ENCODE data around the gene TXLNG.

Gene TXLNG

DNA sequence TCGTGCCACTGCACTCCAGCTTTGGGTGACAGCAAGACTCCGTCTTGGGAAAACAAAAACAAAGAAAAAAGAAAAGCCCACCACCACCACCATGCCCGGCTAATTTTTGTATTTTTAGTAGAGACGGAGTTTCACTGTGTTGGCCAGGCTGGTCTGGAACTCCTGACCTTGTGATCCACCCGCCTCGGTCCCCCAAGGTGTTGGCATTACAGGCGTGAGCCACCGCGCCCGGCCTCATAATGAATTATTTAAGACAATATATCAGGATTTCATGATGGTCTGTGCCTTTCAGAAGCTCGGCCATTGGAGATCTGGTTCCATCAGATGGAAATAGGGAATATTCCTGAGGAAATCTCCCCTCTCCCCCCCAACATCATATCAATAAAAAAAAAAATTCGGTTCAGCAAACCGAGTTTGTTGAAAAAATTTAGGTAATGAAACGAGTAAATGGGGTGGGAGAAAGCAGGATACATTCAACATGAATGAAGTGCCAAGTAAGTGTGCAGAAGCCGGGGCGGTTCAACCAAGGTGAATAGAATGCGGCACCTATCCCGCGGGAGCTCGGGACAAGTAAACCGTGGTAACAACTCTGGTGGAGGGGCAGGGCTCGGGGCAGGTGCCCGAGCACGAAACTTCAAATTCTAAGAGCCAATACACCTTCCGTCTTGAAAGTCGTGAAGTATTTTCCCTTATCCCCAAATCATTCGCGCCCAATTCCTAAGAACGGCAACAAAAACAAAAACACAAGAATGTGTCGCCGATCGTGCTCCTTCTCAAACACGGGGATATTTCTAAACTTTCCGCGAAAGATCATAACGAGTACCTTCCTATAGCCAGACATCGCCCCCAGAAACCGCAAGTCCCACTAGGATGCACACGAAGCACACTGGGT is 773 bp upstream of the TXLNG start:
- no peak for DNase-seq (ENCODE audit: low read depth, low spot score)

DNA sequence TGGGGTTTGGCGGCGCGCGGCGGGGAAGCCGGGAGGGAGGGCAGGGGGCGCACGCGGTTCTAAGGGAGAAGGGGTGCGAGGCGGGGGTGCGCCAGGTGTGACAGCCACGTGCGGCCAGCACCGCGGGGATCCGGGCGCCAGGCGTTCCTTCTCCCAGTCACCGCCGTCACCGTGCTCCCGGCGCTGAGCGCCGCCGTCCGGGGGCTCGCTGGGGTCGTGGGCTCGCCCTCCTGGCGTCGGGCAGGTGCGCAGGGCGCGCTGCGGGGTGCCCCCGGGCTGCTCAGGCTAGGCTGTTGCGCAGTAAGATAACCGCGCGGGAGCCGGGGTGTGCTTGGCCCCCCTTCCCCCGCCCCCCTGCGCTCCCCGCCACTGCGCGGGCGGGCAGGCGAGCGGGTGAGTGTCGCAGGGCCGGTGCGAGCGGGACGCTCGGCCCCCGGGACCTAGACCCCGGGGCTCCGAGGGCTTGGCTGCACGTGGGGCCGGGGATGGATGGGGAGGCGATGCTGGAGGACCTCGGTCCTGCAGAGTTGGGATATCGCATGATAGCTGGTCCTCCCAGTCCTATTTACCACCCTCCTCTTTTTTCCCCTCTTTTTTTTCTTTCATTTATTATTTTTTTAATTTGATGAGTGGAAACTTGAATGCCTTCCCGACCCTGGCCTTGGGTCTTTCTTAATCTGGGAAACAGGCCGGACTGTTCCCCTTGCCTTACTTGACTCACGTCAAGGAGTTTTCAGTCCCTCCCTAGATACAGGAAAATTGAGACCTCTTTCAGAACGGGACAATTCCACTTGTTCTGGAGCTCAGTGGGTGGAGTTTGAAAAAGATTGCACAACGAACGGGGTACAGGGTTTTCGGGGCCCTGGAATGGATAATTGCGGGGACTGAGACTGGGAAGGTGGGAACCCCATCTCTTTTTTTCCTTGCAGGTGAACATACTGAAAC is 797 bp downstream of the TXLNG start:
- DNase-seq (ENCODE audit: low read depth, low spot score) = peak; percentile 22

DNA sequence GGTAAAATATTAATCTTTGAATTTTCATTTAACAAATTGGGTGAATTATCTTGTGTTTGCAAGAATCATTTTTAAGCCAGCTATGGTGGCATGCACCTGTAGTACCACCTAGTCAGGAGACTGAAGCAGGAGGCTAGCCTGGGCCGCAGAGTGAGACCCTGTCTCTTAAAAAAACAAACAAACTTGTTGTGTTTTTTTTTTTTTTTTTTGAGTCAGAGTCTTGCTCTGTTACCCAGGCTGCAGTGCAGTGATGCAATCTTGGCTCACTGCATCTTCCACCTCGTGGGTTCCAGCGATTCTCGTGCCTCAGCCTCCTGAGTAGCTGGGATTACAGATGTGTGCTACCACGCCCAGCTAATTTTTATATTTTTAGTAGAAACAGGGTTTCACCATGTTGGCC is 2.2 kb downstream of the TXLNG start:
- DNase-seq (ENCODE audit: low read depth, low spot score) = no peak

- DNase-seq (ENCODE audit: low read depth, low spot score) = no peak
These were observed 10.0 kb downstream of the TXLNG start for GRCh38 chrX:16796298-16796697.

GRCh38 chrX:16797358-16797757 is 11.1 kb downstream of the TXLNG start:
- peak; percentile 31 for DNase-seq (ENCODE audit: low read depth, low spot score)

- no peak for DNase-seq (ENCODE audit: low read depth, low spot score)
These were observed 11.6 kb downstream of the TXLNG start for GRCh38 chrX:16797841-16798240.

- no peak for DNase-seq (ENCODE audit: low read depth, low spot score)
These were observed 18.7 kb downstream of the TXLNG start for GRCh38 chrX:16804923-16805464.

- DNase-seq (ENCODE audit: low read depth, low spot score) = peak; percentile 32
These were observed 21.3 kb downstream of the TXLNG start for GRCh38 chrX:16807548-16807947.

DNA sequence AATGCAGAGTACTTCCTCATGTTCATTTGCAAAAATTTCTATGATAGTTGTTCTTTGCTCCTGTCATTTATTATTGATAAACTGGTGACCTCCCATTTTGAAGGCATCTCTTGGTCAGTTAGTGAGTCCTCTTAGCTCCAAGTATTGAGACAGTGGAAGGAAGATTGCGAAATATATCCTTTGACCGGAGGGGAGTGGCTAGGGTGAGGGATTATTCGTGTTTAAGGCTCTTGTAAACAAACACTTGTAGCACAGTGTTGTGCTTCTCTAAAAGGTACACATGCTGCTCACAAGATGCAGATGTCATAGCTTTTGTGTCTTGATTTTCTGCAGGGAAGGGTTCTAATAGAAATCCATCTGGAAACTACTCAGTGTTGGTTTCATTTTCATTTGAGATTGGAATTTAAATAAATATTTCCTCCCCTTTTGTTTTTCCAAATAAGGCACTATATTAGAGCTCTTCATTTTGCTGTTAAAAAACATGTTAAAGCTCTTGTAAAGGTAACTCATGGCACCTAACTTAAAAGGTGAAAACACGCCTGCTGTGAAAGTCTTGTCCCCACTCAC is 21.8 kb downstream of the TXLNG start:
- peak; percentile 10 for DNase-seq (ENCODE audit: low read depth, low spot score)

DNA sequence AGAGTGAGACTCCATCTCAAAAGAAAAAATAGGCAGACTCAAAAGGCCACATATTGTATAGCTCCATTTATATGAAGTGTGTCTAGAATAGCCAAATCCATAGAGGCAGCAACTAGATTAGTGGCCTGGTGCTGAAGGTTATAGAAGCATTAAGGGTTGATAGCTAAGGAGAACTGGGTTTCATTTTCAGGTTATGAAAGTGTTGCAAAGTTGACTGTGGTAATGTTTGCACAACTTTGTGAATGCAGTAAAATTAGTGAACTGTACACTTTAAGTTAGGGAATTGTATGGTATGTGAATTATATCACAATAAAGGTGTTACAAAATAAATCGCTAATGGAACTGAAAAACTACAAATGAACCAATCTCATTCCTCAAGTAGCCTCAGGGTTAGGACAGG is 28.3 kb downstream of the TXLNG start:
- no peak for DNase-seq (ENCODE audit: low read depth, low spot score)

- no peak for DNase-seq (ENCODE audit: low read depth, low spot score)
These were observed 33.4 kb downstream of the TXLNG start for GRCh38 chrX:16819634-16820033.

DNA sequence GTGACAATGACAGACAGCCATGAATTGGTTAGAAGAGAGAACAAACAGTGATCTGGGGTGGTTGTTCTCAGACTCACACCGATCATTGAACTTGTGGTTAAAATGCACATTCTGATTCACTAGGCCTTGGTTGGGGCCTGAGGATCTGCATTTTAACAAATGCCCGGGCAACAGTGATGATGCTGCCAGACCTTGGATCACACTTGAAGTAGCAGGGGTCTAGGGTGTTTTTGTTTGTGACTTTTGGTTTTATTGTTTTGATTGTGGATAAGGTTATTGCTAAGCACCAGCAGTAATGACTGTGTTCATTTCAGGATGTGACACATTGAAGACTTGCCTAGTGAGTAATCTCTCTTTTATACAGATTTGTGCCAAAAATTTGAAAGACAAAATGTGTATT is 36.5 kb downstream of the TXLNG start:
- DNase-seq (ENCODE audit: low read depth, low spot score) = peak; percentile 51

- DNase-seq (ENCODE audit: low read depth, low spot score) = no peak
These were observed 39.2 kb downstream of the TXLNG start for GRCh38 chrX:16825264-16826035.

DNA sequence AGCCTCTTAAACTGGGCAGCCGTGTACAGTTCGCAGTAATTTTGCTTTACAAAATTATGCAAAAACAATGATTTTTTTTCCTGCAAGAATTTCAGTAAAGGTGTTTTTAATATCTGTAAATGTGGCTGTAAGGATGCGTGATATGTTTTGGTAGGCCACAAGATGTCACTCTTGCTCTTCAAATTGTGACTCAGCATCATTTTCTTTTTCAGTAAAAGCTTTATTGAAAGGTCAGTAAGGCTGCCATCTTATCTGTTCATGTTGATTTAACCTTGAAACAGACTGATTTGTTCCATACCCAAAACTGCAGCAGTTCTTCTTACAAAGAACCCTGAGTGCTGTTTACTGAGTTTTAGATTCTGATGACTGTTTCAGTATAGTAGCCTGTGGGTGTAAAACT is 39.9 kb downstream of the TXLNG start:
- DNase-seq (ENCODE audit: low read depth, low spot score) = peak; percentile 60

- peak; percentile 30 for DNase-seq (ENCODE audit: low read depth, low spot score)
These were observed 41.0 kb downstream of the TXLNG start for GRCh38 chrX:16827225-16827624.

DNA sequence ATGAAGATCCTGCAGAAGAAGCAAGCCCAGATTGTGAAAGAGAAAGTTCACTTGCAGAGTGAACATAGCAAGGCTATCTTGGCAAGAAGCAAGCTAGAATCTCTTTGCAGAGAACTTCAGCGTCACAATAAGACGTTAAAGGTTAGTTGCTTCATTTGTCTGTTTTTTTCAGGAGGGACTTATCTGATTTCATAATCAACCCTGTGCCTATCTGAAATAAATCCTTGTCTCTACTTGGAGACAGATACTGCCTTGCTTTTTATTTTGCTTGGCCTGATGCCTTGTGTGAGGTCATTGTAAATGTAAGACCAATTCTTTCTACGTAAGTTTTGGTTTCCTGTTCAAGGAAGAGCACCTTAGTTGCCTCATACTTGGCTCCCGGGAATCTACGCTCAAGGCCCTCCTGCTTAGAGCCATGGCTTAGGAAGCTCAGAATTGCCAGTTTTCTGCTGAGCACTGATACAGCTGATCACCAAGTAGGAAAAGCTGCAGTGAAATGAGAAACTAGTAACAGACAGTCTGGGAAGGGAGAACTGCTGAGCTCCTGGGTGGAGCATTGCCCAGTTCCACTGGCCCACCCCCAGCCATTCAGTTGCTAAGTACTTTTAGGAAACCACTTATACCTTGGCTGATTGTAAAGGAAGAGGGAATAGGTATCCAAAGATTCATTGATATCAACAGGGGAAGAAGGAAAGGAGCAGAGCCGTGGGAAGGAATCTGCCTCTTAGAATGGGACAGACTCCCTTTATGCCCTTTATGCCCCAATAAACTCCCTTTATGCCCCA is 42.0 kb downstream of the TXLNG start:
- peak; percentile 67 for DNase-seq (ENCODE audit: low read depth, low spot score)

DNA sequence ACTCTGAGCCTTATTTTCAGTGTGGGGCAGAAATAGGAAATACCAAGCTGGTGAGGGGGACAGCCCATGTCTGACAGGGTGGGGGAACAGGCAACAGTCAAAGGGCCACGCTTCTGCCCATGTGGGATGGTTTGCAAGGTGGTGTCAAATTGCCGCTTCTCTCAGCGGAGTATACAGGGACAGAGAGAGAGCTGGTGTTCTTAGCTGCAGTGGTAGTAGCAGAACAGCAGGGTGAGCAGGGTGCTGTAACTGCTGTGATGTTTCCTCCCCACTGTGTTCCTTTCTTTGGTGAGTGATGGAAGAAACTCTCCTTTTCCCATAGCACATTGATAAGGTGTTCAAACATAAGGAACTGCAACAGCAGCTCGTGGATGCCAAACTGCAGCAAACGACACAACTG is 46.0 kb downstream of the TXLNG start:
- DNase-seq (ENCODE audit: low read depth, low spot score) = peak; percentile 20

DNA sequence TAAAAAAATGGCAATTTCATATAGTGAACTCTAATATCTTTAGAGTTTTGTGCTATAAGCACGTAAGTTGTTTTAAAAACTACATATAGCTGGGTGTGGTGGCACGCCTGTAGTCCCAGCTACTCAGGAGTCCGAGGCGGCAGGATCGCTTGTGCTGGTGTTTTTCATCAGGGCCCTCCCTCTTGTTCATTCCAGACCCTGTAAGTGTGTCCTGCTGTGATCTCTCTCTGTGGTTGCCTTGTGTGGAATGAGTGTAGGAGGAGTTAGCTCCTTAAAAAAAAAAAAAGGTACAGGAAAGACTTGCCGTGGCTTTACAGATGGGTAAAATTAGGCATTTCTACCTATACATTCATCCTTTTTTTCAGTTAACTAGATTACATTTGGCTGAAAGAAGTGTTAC is 48.5 kb downstream of the TXLNG start:
- peak; percentile 32 for DNase-seq (ENCODE audit: low read depth, low spot score)

DNA sequence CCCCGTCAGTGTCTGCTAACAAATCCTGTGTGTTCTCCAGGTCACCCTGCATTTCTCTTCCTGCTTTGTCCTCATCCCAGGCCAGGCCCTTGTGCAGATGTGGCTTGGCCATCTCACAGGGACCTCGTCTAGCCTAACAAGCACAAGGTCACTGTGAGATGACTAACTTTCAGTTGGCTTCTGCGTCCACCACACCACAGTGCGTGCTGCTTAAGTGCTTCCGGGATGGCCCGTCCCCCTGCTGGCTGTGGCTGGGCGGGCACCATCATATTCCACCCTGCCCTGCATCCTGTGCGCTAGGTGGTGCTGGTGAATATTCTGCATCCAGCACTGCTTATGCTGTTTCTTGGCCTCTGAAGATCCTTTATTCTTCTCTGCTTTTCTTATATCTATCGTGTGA is 50.1 kb downstream of the TXLNG start:
- peak; percentile 29 for DNase-seq (ENCODE audit: low read depth, low spot score)

Measured in astrocyte of the hippocampus (primary cell).